ENCODE measurements around the gene DLG2. TPM values are rescaled to one million over a fixed set of nuclear protein-coding genes. Genes with fewer than 3 reads are reported as not detected.
"Not testable (repeated sequence)": the region's sequence is repeated elsewhere in the genome, so short reads cannot be mapped to it uniquely, and the experiment has no call there.

The DLG2 gene
- total RNA-seq, 1 donor from 2014 or later = 4.7 TPM

- ATAC-seq = no peak
- DNase-seq (ENCODE audit: low spot score) = no peak
These were observed 2025.1 kb downstream of the DLG2 start for GRCh38 chr11:83601914-83602527.

- no peak for DNase-seq (ENCODE audit: low spot score)
- ATAC-seq = no peak
These were observed 2025.8 kb downstream of the DLG2 start for GRCh38 chr11:83601201-83601913.

GRCh38 chr11:83600661-83601060, 2026.5 kb downstream of the DLG2 start:
- DNase-seq (ENCODE audit: low spot score) = no peak
- no peak for ATAC-seq

- DNase-seq (ENCODE audit: low spot score) (no peak), ATAC-seq (no peak)
These were observed 2028.1 kb downstream of the DLG2 start for GRCh38 chr11:83599066-83599465.

GRCh38 chr11:83587797-83588196, 2039.3 kb downstream of the DLG2 start:
- ATAC-seq; DNase-seq (ENCODE audit: low spot score): not testable (repeated sequence)

- ATAC-seq (no peak), DNase-seq (ENCODE audit: low spot score) (no peak)
These were observed 2043.3 kb downstream of the DLG2 start for GRCh38 chr11:83583757-83584366.

- no peak for DNase-seq (ENCODE audit: low spot score)
- ATAC-seq = no peak
These were observed 2052.6 kb downstream of the DLG2 start for GRCh38 chr11:83574519-83574918.

- no peak for DNase-seq (ENCODE audit: low spot score)
- no peak for ATAC-seq
These were observed 2054.3 kb downstream of the DLG2 start for GRCh38 chr11:83572581-83573496.

- ATAC-seq = no peak
These were observed 2055.8 kb downstream of the DLG2 start for GRCh38 chr11:83571302-83571701.

GRCh38 chr11:83569134-83569805, 2057.9 kb downstream of the DLG2 start:
- no peak for DNase-seq (ENCODE audit: low spot score)
- ATAC-seq = no peak

More at GRCh38 chr11:83571302-83571701, 2055.8 kb downstream of the DLG2 start:
- no peak for DNase-seq (ENCODE audit: low spot score)

GRCh38 chr11:83568516-83568915, 2058.6 kb downstream of the DLG2 start:
- ATAC-seq (no peak), DNase-seq (ENCODE audit: low spot score) (no peak)

GRCh38 chr11:83566950-83567349, 2060.2 kb downstream of the DLG2 start:
- DNase-seq (ENCODE audit: low spot score) = no peak

GRCh38 chr11:83564870-83565269, 2062.3 kb downstream of the DLG2 start:
- ATAC-seq (no peak), DNase-seq (ENCODE audit: low spot score) (no peak)

More at GRCh38 chr11:83566950-83567349, 2060.2 kb downstream of the DLG2 start:
- no peak for ATAC-seq

GRCh38 chr11:83558281-83558680, 2068.9 kb downstream of the DLG2 start:
- no peak for ATAC-seq
- DNase-seq (ENCODE audit: low spot score) = no peak

GRCh38 chr11:83557653-83558052, 2069.5 kb downstream of the DLG2 start:
- DNase-seq (ENCODE audit: low spot score) (no peak), ATAC-seq (no peak)

- DNase-seq (ENCODE audit: low spot score) (no peak), ATAC-seq (no peak)
These were observed 2072.3 kb downstream of the DLG2 start for GRCh38 chr11:83554876-83555275.

GRCh38 chr11:83549984-83550667, 2077.0 kb downstream of the DLG2 start:
- ATAC-seq (no peak), DNase-seq (ENCODE audit: low spot score) (no peak)

- DNase-seq (ENCODE audit: low spot score) (no peak), ATAC-seq (no peak)
These were observed 2080.8 kb downstream of the DLG2 start for GRCh38 chr11:83546368-83546767.

- ATAC-seq (no peak), DNase-seq (ENCODE audit: low spot score) (no peak)
These were observed 2081.5 kb downstream of the DLG2 start for GRCh38 chr11:83545494-83546260.

Measured in left lobe of liver (tissue), 2 donors.